Measurements from ENCODE around the gene POLR2B.

POLR2B gene

GRCh38 chr4:56958111-56958517 is 20.6 kb upstream of the POLR2B start:
- no peak overlapping the region for H3K4me3 ChIP-seq (IDR thresholded peaks at IDR 0.05; ENCODE audit: insufficient read depth, low read depth, low read length)
- no peak overlapping the region for H3K27ac ChIP-seq
- H3K36me3 ChIP-seq (ENCODE audit: insufficient read depth): no peaks in the 10 kb centered on the region
- no peaks in the 10 kb centered on the region for H3K4me1 ChIP-seq (ENCODE audit: low read depth, poor library complexity, severe bottlenecking)
- no peak overlapping the region for H3K4me2 ChIP-seq
- H3K79me2 ChIP-seq (ENCODE audit: insufficient read depth, low read depth): no peaks in the 10 kb centered on the region
- no peaks in the 10 kb centered on the region for H4K20me1 ChIP-seq (ENCODE audit: insufficient read depth)
- no peak for TF ChIP-seq CTCF (conservative IDR thresholded peaks at IDR 0.05; ENCODE audit: low read depth, low read length)
- no peak overlapping the region for H2AFZ ChIP-seq (ENCODE audit: low read depth)
- H3K9ac ChIP-seq: no peak overlapping the region
- no peaks in the 10 kb centered on the region for H3K27me3 ChIP-seq (ENCODE audit: insufficient read depth, low read depth)

DNA sequence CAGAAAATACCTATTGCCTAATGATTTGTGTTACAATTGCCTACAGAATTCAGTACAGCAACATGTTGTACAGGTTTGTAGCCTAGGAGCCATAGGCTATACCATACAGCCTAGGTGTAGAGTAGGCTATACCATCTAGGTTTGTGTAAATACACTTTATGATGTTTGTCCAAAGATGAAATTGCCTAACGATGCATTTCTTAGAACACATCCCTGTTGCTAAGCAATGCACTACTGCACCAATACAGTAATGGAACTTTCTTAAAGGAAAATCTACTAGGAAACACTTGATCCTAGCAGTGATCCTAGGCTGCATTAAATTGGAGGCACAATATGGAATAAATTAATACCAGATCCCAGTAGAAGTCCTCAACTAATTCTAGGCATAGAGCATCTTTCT is 19.6 kb upstream of the POLR2B start:
- Histone ChIP-seq H3K9ac (no peak overlapping the region), H3K4me1 (ENCODE audit: low read depth, poor library complexity, severe bottlenecking) (no peaks in the 10 kb centered on the region), H3K27me3 (ENCODE audit: insufficient read depth, low read depth) (no peaks in the 10 kb centered on the region), H3K36me3 (ENCODE audit: insufficient read depth) (no peaks in the 10 kb centered on the region), H2AFZ (ENCODE audit: low read depth) (no peak overlapping the region), H3K79me2 (ENCODE audit: insufficient read depth, low read depth) (no peaks in the 10 kb centered on the region), H3K4me3 (IDR thresholded peaks at IDR 0.05; ENCODE audit: insufficient read depth, low read depth, low read length) (no peak overlapping the region), H3K27ac (no peak overlapping the region), H3K4me2 (no peak overlapping the region), H4K20me1 (ENCODE audit: insufficient read depth) (no peaks in the 10 kb centered on the region)
- no peak for TF ChIP-seq CTCF (conservative IDR thresholded peaks at IDR 0.05; ENCODE audit: low read depth, low read length)

DNA sequence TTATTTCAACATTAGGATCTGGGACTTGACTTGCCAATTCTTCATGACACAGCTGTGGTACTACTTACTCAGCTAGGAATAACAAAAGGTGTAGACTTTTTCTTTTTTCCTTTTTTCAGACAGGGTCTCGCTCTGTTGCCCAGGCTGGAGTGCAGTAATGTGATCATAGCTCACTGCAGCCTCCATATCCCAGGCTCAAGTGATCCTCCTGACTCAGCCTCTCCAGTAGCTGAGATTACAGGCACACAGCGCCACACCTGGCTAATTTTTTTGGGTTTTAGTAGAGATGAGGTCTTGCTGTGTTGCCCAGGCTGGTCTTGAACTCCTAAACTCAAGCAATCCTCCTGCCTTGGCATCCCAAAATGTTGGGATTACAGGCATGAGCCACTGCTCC is 17.6 kb upstream of the POLR2B start:
- Histone ChIP-seq H3K27me3 (ENCODE audit: insufficient read depth, low read depth) (no peaks in the 10 kb centered on the region), H2AFZ (ENCODE audit: low read depth) (no peak overlapping the region), H3K4me3 (IDR thresholded peaks at IDR 0.05; ENCODE audit: insufficient read depth, low read depth, low read length) (no peak overlapping the region), H3K4me2 (no peak overlapping the region), H3K27ac (no peak overlapping the region), H3K79me2 (ENCODE audit: insufficient read depth, low read depth) (no peaks in the 10 kb centered on the region), H3K9ac (no peak overlapping the region), H3K36me3 (ENCODE audit: insufficient read depth) (no peaks in the 10 kb centered on the region), H4K20me1 (ENCODE audit: insufficient read depth) (no peaks in the 10 kb centered on the region), H3K4me1 (ENCODE audit: low read depth, poor library complexity, severe bottlenecking) (no peaks in the 10 kb centered on the region)
- no peak for TF ChIP-seq CTCF (conservative IDR thresholded peaks at IDR 0.05; ENCODE audit: low read depth, low read length)

- TF ChIP-seq CTCF (conservative IDR thresholded peaks at IDR 0.05; ENCODE audit: low read depth, low read length): no peak
- Histone ChIP-seq H3K4me1 (ENCODE audit: low read depth, poor library complexity, severe bottlenecking) (peaks cover 21% of the 10 kb centered on the region), H3K4me2 (no peak overlapping the region), H3K79me2 (ENCODE audit: insufficient read depth, low read depth) (peaks cover 30% of the 10 kb centered on the region), H3K4me3 (IDR thresholded peaks at IDR 0.05; ENCODE audit: insufficient read depth, low read depth, low read length) (no peak overlapping the region), H3K9ac (no peak overlapping the region), H2AFZ (ENCODE audit: low read depth) (no peak overlapping the region), H3K27me3 (ENCODE audit: insufficient read depth, low read depth) (no peaks in the 10 kb centered on the region), H3K36me3 (ENCODE audit: insufficient read depth) (peaks cover 29% of the 10 kb centered on the region; the same call in 1 of the 2 replicates), H3K27ac (no peak overlapping the region), H4K20me1 (ENCODE audit: insufficient read depth) (no peaks in the 10 kb centered on the region; the same call in 1 of the 2 replicates)
Measured at GRCh38 chr4:56971383-56971782, 7.3 kb upstream of the POLR2B start.

Data from KMS-11 (cell line).